ENCODE data around the gene ENTPD7. TPM values are rescaled to one million over a fixed set of nuclear protein-coding genes. Genes with fewer than 3 reads are reported as not detected.

Gene ENTPD7
- total and polyA plus RNA-seq, 9 of the 15 experiments (the other 6 are each of a cell fraction or from before 2014, with no cell fraction given), result 1.4 to 13.9 (median 8.5) TPM

DNA sequence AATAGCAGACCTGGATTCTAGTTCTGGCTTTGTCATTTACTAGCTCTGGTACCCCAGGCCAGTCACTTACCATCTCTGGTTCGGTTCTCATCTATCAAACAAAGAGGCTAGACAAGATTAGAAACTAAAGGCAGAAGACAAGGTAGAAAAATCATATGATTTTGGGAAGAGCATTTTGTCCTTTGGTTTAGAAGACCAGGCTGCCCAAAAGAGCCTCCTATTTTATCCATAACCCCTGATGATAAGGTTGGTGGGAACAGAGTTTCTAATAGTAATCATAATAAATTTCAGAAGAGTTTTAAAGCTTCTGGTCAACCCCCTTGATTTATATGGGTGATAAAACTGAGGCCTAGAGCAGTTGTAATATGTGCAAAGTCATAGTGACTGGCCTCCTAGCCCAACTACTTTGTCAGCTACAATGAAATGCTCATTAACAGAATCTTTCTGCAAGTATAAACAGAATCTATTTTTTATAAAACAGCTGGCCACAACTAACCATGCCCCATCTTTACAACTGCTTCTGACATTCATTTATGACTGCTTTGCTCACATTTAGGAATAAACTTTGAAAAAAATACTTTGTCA is 49.2 kb downstream of the ENTPD7 start (continued):
- TF ChIP-seq ZFX (CRISPR knock-in tag; IDR thresholded peaks at IDR 0.05), result peak; percentile 34
- no peak for TF ChIP-seq CCNT2 (IDR thresholded peaks at IDR 0.05; ENCODE audit: borderline replicate concordance, extremely low read depth, insufficient read length, low read depth, low read length)
- no peak for TF ChIP-seq RB1 (IDR thresholded peaks at IDR 0.05; ENCODE audit: low read depth)
- TF ChIP-seq, protein P1, sequence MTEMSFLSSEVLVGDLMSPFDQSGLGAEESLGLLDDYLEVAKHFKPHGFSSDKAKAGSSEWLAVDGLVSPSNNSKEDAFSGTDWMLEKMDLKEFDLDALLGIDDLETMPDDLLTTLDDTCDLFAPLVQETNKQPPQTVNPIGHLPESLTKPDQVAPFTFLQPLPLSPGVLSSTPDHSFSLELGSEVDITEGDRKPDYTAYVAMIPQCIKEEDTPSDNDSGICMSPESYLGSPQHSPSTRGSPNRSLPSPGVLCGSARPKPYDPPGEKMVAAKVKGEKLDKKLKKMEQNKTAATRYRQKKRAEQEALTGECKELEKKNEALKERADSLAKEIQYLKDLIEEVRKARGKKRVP (CRISPR knock-in tag; IDR thresholded peaks at IDR 0.05), result no peak
- no peak for TF ChIP-seq ZNF140 (CRISPR knock-in tag; IDR thresholded peaks at IDR 0.05)
- no peak for TF ChIP-seq PCBP2 (IDR thresholded peaks at IDR 0.05; ENCODE audit: low read depth, low read length, poor library complexity, severe bottlenecking)
- no peak for TF ChIP-seq TAF15 (IDR thresholded peaks at IDR 0.05; ENCODE audit: low read depth, low read length)
- no peak for TF ChIP-seq MBD2 (IDR thresholded peaks at IDR 0.05; ENCODE audit: borderline replicate concordance, low read depth)
- TF ChIP-seq ARHGAP35 (IDR thresholded peaks at IDR 0.05; ENCODE audit: partially characterized antibody), result no peak
- TF ChIP-seq MAFG (tag; conservative IDR thresholded peaks at IDR 0.05), result peak; percentile 92
- TF ChIP-seq FOXJ2 (tag; IDR thresholded peaks at IDR 0.05), result no peak
- TF ChIP-seq, protein P2, sequence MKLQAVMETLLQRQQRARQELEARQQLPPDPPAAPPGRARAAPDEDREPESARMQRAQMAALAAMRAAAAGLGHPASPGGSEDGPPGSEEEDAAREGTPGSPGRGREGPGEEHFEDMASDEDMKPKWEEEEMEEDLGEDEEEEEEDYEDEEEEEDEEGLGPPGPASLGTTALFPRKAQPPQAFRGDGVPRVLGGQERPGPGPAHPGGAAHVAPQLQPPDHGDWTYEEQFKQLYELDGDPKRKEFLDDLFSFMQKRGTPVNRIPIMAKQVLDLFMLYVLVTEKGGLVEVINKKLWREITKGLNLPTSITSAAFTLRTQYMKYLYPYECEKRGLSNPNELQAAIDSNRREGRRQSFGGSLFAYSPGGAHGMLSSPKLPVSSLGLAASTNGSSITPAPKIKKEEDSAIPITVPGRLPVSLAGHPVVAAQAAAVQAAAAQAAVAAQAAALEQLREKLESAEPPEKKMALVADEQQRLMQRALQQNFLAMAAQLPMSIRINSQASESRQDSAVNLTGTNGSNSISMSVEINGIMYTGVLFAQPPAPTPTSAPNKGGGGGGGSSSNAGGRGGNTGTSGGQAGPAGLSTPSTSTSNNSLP (IDR thresholded peaks at IDR 0.05; ENCODE audit: borderline replicate concordance, low read depth, low read length), result peak; percentile 64; the same call in 1 of the 2 replicates
- TF ChIP-seq, protein P3, sequence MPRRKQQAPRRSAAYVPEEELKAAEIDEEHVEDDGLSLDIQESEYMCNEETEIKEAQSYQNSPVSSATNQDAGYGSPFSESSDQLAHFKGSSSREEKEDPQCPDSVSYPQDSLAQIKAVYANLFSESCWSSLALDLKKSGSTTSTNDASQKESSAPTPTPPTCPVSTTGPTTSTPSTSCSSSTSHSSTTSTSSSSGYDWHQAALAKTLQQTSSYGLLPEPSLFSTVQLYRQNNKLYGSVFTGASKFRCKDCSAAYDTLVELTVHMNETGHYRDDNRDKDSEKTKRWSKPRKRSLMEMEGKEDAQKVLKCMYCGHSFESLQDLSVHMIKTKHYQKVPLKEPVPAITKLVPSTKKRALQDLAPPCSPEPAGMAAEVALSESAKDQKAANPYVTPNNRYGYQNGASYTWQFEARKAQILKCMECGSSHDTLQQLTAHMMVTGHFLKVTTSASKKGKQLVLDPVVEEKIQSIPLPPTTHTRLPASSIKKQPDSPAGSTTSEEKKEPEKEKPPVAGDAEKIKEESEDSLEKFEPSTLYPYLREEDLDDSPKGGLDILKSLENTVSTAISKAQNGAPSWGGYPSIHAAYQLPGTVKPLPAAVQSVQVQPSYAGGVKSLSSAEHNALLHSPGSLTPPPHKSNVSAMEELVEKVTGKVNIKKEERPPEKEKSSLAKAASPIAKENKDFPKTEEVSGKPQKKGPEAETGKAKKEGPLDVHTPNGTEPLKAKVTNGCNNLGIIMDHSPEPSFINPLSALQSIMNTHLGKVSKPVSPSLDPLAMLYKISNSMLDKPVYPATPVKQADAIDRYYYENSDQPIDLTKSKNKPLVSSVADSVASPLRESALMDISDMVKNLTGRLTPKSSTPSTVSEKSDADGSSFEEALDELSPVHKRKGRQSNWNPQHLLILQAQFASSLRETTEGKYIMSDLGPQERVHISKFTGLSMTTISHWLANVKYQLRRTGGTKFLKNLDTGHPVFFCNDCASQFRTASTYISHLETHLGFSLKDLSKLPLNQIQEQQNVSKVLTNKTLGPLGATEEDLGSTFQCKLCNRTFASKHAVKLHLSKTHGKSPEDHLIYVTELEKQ (CRISPR knock-in tag; IDR thresholded peaks at IDR 0.05), result no peak
- TF ChIP-seq EHMT2 (IDR thresholded peaks at IDR 0.05), result no peak
- TF ChIP-seq KAT2B (IDR thresholded peaks at IDR 0.05; ENCODE audit: low read depth, low read length), result no peak
- TF ChIP-seq ETV1 (tag; conservative IDR thresholded peaks at IDR 0.05; ENCODE audit: low read depth), result 0 out of 2 replicates have a peak, but pooled peaks have one; percentile 15
- TF ChIP-seq ZNF766 (CRISPR knock-in tag; conservative IDR thresholded peaks at IDR 0.05), result no peak; the same call in 1 of the 2 replicates
- TF ChIP-seq NFIC (IDR thresholded peaks at IDR 0.05), result no peak
- TF ChIP-seq NFE2L1 (tag; IDR thresholded peaks at IDR 0.05; ENCODE audit: borderline replicate concordance, low read depth), result peak; percentile 74
- TF ChIP-seq KLF16 (IDR thresholded peaks at IDR 0.05), result no peak
- TF ChIP-seq KDM4B (IDR thresholded peaks at IDR 0.05; ENCODE audit: borderline replicate concordance in 2 of 2, low read depth in 1 of 2), result no peak
- TF ChIP-seq FOXJ3 (CRISPR knock-in tag; IDR thresholded peaks at IDR 0.05), result no peak
- TF ChIP-seq NBN (IDR thresholded peaks at IDR 0.05; ENCODE audit: low read depth), result no peak
- TF ChIP-seq PRMT5 (CRISPR knock-in tag; IDR thresholded peaks at IDR 0.05), result no peak
- TF ChIP-seq TAL1 (IDR thresholded peaks at IDR 0.05), result no peak
